GM23338 (cell line): Measurements from ENCODE around the gene EXOC6B. TPM values are rescaled to one million over a fixed set of nuclear protein-coding genes. Genes with fewer than 3 reads are reported as not detected.

Experiments used
- ATAC-seq: fragments of 200-7000 bp; cut with Tn5 transposase; 3 replicates; pipeline ENCODE4 v1.9.1; 2020
- DNase-seq: peaks from one replicate; pipeline ENCODE4 v3.0.0-alpha.2; 2015; ENCODE audit warnings: low spot score
- H2AFZ ChIP-seq: fragments of 200-600 bp; sonication (generic); 2 replicates; pipeline ENCODE4 v1.8.0; 2016; ENCODE audit warnings: antibody characterized with exemption, mild to moderate bottlenecking, moderate library complexity
- H3F3A ChIP-seq: fragments of 200-600 bp; sonication (generic); replicated peaks from 2 replicates; pipeline ENCODE4 v1.8.0; 2017; ENCODE audit warnings: antibody characterized with exemption, mixed run types, low read depth
- H3K27ac ChIP-seq: fragments of 200-600 bp; sonication (generic); 2 replicates; pipeline ENCODE4 v1.6.1; 2016; ENCODE audit warnings: low read depth
- H3K27me3 ChIP-seq: fragments of 200-600 bp; sonication (generic); 2 replicates; pipeline ENCODE4 v1.8.0; 2016; ENCODE audit warnings: mild to moderate bottlenecking, mixed run types, moderate library complexity; ENCODE audit not compliant: insufficient read depth
- H3K36me3 ChIP-seq: fragments of 200-600 bp; sonication (generic); 2 replicates; pipeline ENCODE4 v1.8.0; 2016; ENCODE audit warnings: mild to moderate bottlenecking; ENCODE audit not compliant: insufficient read depth
- H3K4me1 ChIP-seq: fragments of 200-600 bp; sonication (generic); 2 replicates; pipeline ENCODE4 v1.8.0; 2016; ENCODE audit warnings: mild to moderate bottlenecking, moderate library complexity; ENCODE audit not compliant: insufficient read depth
- H3K4me2 ChIP-seq: fragments of 200-600 bp; sonication (generic); 2 replicates; pipeline ENCODE4 v1.7.1; 2017; ENCODE audit warnings: mixed run types
- H3K4me3 ChIP-seq: fragments of 200-600 bp; sonication (generic); 2 replicates; pipeline ENCODE4 v1.6.1; 2016; ENCODE audit warnings: mixed run types
- H3K79me2 ChIP-seq: fragments of 200-600 bp; sonication (generic); replicated peaks from 2 replicates; pipeline ENCODE4 v1.8.0; 2017; ENCODE audit warnings: mild to moderate bottlenecking; ENCODE audit not compliant: insufficient read depth
- H3K9me2 ChIP-seq: fragments of 200-600 bp; sonication (generic); 2 replicates; pipeline ENCODE4 v1.8.0; 2017; ENCODE audit not compliant: insufficient read depth
- H4K20me1 ChIP-seq: fragments of 200-600 bp; sonication (generic); replicated peaks from 2 replicates; pipeline ENCODE4 v1.8.0; 2017; ENCODE audit warnings: mild to moderate bottlenecking; ENCODE audit not compliant: insufficient read depth
- H3K27ac Mint-ChIP-seq: 2 replicates; pipeline ENCODE4 v1.8.0; 2020; ENCODE audit warnings: inconsistent platforms, mild to moderate bottlenecking, moderate library complexity, mixed read lengths
- H3K27me3 Mint-ChIP-seq: 3 replicates; pipeline ENCODE4 v1.8.0; 2022; ENCODE audit warnings: low read depth, mild to moderate bottlenecking, moderate library complexity, mixed read lengths, inconsistent platforms; ENCODE audit not compliant: insufficient read depth, poor library complexity
- H3K36me3 Mint-ChIP-seq: 3 replicates; pipeline ENCODE4 v1.8.0; 2021; ENCODE audit warnings: low read depth, mild to moderate bottlenecking, inconsistent platforms, moderate library complexity, mixed read lengths
- H3K4me1 Mint-ChIP-seq: 3 replicates; pipeline ENCODE4 v1.8.0; 2020; ENCODE audit warnings: mild to moderate bottlenecking, inconsistent platforms, mixed read lengths
- H3K4me3 Mint-ChIP-seq: 3 replicates; pipeline ENCODE4 v1.8.0; 2021; ENCODE audit warnings: moderate library complexity, mild to moderate bottlenecking, inconsistent platforms, mixed read lengths
- H3K9me3 Mint-ChIP-seq: 3 replicates; pipeline ENCODE4 v1.8.0; 2020; ENCODE audit warnings: moderate library complexity, mild to moderate bottlenecking, inconsistent platforms, mixed read lengths
- CREB1 ChIP-seq: fragments of 250-450 bp; sonication (Bioruptor Pico); IDR thresholded peaks from 2 replicates; pipeline ENCODE4 v1.5.0; 2020; ENCODE audit warnings: low read depth, mild to moderate bottlenecking, moderate library complexity
- EZH2 ChIP-seq: fragments of 200-600 bp; sonication (generic); IDR thresholded peaks from one replicate; pipeline ENCODE4 v1.8.0; 2017; ENCODE audit warnings: antibody characterized with exemption, mild to moderate bottlenecking, low read depth; ENCODE audit not compliant: unreplicated experiment
- EZH2phosphoT487 ChIP-seq: fragments of 200-600 bp; sonication (generic); IDR thresholded peaks from one replicate; pipeline ENCODE4 v1.8.1; 2018; ENCODE audit warnings: antibody characterized with exemption; ENCODE audit not compliant: unreplicated experiment
- JUNB ChIP-seq: IDR thresholded peaks from one replicate; pipeline ENCODE4 v1.6.1; 2016; ENCODE audit warnings: antibody characterized with exemption; ENCODE audit not compliant: unreplicated experiment
- NANOG ChIP-seq: IDR thresholded peaks from 2 replicates; pipeline ENCODE4 v1.6.1; 2016; ENCODE audit warnings: antibody characterized with exemption, borderline replicate concordance
- POLR2AphosphoS5 ChIP-seq: IDR thresholded peaks from 2 replicates; pipeline ENCODE4 v1.6.1; 2016; ENCODE audit warnings: antibody characterized with exemption, low read depth
- STAT1 ChIP-seq: IDR thresholded peaks from one replicate; pipeline ENCODE4 v1.6.1; 2016; ENCODE audit warnings: antibody characterized with exemption; ENCODE audit not compliant: unreplicated experiment
- ZNF114 ChIP-seq: fragments of 250-450 bp; sonication (Bioruptor Pico); IDR thresholded peaks from 2 replicates; pipeline ENCODE4 v1.5.0; 2020; ENCODE audit warnings: mild to moderate bottlenecking, moderate library complexity
- ZNF331 ChIP-seq: fragments of 250-450 bp; sonication (Bioruptor Pico); IDR thresholded peaks from 2 replicates; pipeline ENCODE4 v1.5.0; 2020; ENCODE audit warnings: low read depth, mild to moderate bottlenecking, moderate library complexity
- polyA plus RNA-seq: library from polyadenylated mRNA; unstranded; fragments of >200 nt; fragmentation: Nextera tagmentation; extraction: Ambion mirVana; gene quantifications from 2 replicates; pipeline ENCODE4 v1.2.1, GENCODE V29; 2016
- total RNA-seq: library from RNA; depleted of rRNA; stranded (reverse); fragments of >200 nt; shearing (Covaris generic); gene quantifications from 2 replicates; pipeline ENCODE4 v1.2.3, GENCODE V29; 2014
- TF ChIP-seq, protein P1 (sequence below): IDR thresholded peaks from 2 replicates; pipeline ENCODE4 v1.6.1; 2016; ENCODE audit warnings: antibody characterized with exemption
- TF ChIP-seq, protein P2 (sequence below): fragments of 250-450 bp; sonication (Bioruptor Pico); IDR thresholded peaks from 2 replicates; pipeline ENCODE4 v1.5.0; 2020; ENCODE audit warnings: mild to moderate bottlenecking, moderate library complexity
- TF ChIP-seq, protein P3 (sequence below), 2 experiments: fragments of 200-600 bp in 1 of 2; sonication (generic) in 1 of 2; conservative IDR thresholded peaks; 2 replicates each; pipeline versions ENCODE4 v1.5.1 to v1.6.1; 2016 to 2017; ENCODE audit warnings: antibody characterized with exemption in 2 of 2, low read depth in 2 of 2, mild to moderate bottlenecking in 2 of 2, moderate library complexity in 1 of 2
- TF ChIP-seq, protein P4 (sequence below): IDR thresholded peaks from one replicate; pipeline ENCODE4 v1.6.1; 2018; ENCODE audit warnings: antibody characterized with exemption; ENCODE audit not compliant: unreplicated experiment

The EXOC6B gene
- total and polyA plus RNA-seq, 2 experiments from 2014 or later, result 7.2 to 45.9 TPM

DNA sequence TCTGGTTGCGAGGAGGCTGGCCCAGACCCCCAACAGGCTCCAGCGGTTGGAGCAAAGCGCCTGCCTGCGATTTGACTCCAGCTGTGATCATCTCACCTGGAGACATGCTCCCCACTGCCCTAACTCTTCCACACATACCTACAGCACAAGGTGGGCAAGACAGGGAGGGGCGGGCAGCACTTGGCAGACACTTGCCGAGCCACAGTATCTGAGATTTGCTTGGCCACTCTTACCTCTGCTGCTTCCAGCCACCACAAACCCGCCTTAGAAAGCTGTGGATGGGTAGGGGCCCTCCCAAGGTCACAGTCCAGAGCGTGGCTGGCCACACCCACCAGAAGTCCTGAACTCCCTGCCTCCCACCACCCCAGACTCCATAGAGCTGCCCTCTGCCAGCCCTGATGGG, 686.4 kb downstream of the EXOC6B start:
- peaks cover 53% of the 10 kb centered on the region for H3K27me3 Mint-ChIP-seq
- H3K9me3 Mint-ChIP-seq, result no peaks in the 10 kb centered on the region
- Histone ChIP-seq H3K4me1 (peaks cover 17% of the 10 kb centered on the region), H3F3A (no peaks in the 10 kb centered on the region), H4K20me1 (no peaks in the 10 kb centered on the region; the same call in 1 of the 2 replicates), H3K4me2 (no peak overlapping the region), H3K4me3 (no peak overlapping the region), H3K36me3 (no peaks in the 10 kb centered on the region), H3K27ac (no peak overlapping the region), H3K9me2 (no peaks in the 10 kb centered on the region), H2AFZ (no peak overlapping the region), H3K79me2 (no peaks in the 10 kb centered on the region), H3K27me3 (peaks cover 60% of the 10 kb centered on the region)
- ATAC-seq (no peak), DNase-seq (no peak)
- no peak overlapping the region for H3K4me3 Mint-ChIP-seq
- peaks cover 21% of the 10 kb centered on the region for H3K4me1 Mint-ChIP-seq
- no peaks in the 10 kb centered on the region for H3K36me3 Mint-ChIP-seq
- H3K27ac Mint-ChIP-seq, result no peak overlapping the region
- TF ChIP-seq EZH2, result no peak
- TF ChIP-seq, protein P1, sequence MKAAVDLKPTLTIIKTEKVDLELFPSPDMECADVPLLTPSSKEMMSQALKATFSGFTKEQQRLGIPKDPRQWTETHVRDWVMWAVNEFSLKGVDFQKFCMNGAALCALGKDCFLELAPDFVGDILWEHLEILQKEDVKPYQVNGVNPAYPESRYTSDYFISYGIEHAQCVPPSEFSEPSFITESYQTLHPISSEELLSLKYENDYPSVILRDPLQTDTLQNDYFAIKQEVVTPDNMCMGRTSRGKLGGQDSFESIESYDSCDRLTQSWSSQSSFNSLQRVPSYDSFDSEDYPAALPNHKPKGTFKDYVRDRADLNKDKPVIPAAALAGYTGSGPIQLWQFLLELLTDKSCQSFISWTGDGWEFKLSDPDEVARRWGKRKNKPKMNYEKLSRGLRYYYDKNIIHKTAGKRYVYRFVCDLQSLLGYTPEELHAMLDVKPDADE, result no peak
- TF ChIP-seq JUNB, result no peak
- no peak for TF ChIP-seq STAT1
- TF ChIP-seq, protein P2, sequence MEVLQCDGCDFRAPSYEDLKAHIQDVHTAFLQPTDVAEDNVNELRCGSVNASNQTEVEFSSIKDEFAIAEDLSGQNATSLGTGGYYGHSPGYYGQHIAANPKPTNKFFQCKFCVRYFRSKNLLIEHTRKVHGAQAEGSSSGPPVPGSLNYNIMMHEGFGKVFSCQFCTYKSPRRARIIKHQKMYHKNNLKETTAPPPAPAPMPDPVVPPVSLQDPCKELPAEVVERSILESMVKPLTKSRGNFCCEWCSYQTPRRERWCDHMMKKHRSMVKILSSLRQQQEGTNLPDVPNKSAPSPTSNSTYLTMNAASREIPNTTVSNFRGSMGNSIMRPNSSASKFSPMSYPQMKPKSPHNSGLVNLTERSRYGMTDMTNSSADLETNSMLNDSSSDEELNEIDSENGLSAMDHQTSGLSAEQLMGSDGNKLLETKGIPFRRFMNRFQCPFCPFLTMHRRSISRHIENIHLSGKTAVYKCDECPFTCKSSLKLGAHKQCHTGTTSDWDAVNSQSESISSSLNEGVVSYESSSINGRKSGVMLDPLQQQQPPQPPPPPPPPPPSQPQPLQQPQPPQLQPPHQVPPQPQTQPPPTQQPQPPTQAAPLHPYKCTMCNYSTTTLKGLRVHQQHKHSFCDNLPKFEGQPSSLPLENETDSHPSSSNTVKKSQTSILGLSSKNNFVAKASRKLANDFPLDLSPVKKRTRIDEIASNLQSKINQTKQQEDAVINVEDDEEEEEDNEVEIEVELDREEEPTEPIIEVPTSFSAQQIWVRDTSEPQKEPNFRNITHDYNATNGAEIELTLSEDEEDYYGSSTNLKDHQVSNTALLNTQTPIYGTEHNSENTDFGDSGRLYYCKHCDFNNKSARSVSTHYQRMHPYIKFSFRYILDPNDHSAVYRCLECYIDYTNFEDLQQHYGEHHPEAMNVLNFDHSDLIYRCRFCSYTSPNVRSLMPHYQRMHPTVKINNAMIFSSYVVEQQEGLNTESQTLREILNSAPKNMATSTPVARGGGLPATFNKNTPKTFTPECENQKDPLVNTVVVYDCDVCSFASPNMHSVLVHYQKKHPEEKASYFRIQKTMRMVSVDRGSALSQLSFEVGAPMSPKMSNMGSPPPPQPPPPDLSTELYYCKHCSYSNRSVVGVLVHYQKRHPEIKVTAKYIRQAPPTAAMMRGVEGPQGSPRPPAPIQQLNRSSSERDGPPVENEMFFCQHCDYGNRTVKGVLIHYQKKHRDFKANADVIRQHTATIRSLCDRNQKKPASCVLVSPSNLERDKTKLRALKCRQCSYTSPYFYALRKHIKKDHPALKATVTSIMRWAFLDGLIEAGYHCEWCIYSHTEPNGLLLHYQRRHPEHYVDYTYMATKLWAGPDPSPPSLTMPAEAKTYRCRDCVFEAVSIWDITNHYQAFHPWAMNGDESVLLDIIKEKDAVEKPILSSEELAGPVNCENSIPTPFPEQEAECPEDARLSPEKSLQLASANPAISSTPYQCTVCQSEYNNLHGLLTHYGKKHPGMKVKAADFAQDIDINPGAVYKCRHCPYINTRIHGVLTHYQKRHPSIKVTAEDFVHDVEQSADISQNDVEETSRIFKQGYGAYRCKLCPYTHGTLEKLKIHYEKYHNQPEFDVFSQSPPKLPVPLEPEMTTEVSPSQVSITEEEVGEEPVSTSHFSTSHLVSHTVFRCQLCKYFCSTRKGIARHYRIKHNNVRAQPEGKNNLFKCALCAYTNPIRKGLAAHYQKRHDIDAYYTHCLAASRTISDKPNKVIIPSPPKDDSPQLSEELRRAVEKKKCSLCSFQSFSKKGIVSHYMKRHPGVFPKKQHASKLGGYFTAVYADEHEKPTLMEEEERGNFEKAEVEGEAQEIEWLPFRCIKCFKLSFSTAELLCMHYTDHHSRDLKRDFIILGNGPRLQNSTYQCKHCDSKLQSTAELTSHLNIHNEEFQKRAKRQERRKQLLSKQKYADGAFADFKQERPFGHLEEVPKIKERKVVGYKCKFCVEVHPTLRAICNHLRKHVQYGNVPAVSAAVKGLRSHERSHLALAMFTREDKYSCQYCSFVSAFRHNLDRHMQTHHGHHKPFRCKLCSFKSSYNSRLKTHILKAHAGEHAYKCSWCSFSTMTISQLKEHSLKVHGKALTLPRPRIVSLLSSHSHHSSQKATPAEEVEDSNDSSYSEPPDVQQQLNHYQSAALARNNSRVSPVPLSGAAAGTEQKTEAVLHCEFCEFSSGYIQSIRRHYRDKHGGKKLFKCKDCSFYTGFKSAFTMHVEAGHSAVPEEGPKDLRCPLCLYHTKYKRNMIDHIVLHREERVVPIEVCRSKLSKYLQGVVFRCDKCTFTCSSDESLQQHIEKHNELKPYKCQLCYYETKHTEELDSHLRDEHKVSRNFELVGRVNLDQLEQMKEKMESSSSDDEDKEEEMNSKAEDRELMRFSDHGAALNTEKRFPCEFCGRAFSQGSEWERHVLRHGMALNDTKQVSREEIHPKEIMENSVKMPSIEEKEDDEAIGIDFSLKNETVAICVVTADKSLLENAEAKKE (CRISPR knock-in tag), result no peak
- no peak for TF ChIP-seq EZH2phosphoT487
- TF ChIP-seq, protein P3, sequence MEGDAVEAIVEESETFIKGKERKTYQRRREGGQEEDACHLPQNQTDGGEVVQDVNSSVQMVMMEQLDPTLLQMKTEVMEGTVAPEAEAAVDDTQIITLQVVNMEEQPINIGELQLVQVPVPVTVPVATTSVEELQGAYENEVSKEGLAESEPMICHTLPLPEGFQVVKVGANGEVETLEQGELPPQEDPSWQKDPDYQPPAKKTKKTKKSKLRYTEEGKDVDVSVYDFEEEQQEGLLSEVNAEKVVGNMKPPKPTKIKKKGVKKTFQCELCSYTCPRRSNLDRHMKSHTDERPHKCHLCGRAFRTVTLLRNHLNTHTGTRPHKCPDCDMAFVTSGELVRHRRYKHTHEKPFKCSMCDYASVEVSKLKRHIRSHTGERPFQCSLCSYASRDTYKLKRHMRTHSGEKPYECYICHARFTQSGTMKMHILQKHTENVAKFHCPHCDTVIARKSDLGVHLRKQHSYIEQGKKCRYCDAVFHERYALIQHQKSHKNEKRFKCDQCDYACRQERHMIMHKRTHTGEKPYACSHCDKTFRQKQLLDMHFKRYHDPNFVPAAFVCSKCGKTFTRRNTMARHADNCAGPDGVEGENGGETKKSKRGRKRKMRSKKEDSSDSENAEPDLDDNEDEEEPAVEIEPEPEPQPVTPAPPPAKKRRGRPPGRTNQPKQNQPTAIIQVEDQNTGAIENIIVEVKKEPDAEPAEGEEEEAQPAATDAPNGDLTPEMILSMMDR (conservative IDR thresholded peaks at IDR 0.05; ENCODE audit: low read depth in 2 of 2), result no peak
- no peak for TF ChIP-seq CREB1 (CRISPR knock-in tag)
- no peak for TF ChIP-seq ZNF331
- TF ChIP-seq NANOG, result no peak
- TF ChIP-seq ZNF114 (CRISPR knock-in tag), result no peak
- TF ChIP-seq, protein P4, sequence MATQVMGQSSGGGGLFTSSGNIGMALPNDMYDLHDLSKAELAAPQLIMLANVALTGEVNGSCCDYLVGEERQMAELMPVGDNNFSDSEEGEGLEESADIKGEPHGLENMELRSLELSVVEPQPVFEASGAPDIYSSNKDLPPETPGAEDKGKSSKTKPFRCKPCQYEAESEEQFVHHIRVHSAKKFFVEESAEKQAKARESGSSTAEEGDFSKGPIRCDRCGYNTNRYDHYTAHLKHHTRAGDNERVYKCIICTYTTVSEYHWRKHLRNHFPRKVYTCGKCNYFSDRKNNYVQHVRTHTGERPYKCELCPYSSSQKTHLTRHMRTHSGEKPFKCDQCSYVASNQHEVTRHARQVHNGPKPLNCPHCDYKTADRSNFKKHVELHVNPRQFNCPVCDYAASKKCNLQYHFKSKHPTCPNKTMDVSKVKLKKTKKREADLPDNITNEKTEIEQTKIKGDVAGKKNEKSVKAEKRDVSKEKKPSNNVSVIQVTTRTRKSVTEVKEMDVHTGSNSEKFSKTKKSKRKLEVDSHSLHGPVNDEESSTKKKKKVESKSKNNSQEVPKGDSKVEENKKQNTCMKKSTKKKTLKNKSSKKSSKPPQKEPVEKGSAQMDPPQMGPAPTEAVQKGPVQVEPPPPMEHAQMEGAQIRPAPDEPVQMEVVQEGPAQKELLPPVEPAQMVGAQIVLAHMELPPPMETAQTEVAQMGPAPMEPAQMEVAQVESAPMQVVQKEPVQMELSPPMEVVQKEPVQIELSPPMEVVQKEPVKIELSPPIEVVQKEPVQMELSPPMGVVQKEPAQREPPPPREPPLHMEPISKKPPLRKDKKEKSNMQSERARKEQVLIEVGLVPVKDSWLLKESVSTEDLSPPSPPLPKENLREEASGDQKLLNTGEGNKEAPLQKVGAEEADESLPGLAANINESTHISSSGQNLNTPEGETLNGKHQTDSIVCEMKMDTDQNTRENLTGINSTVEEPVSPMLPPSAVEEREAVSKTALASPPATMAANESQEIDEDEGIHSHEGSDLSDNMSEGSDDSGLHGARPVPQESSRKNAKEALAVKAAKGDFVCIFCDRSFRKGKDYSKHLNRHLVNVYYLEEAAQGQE, result no peak
- TF ChIP-seq POLR2AphosphoS5, result no peak
